B cell (primary cell): Measurements from ENCODE around the gene EPHB1. TPM values are rescaled to one million over a fixed set of nuclear protein-coding genes. Genes with fewer than 3 reads are reported as not detected.

ENCODE experiments used
- ATAC-seq: fragments of 200-7000 bp; cut with Tn5 transposase; one replicate; pipeline ENCODE4 v1.10.0; 2021; ENCODE audit warnings: low read depth, mild to moderate bottlenecking, moderate number of reproducible peaks, moderate library complexity
- CTCF ChIA-PET: fragments of 350-600 bp; sonication (Branson Sonifier 250); formaldehyde crosslinking; loops from one replicate; lab custom pipeline; 2021; ENCODE audit warnings: antibody characterized with exemption, inconsistent platforms; lab: Charles Lee
- POLR2A ChIA-PET: fragments of 350-600 bp; sonication (Branson Sonifier 250); formaldehyde crosslinking; loops from one replicate; lab custom pipeline; 2021; ENCODE audit warnings: antibody characterized with exemption; lab: Charles Lee
- DNase-seq: peaks from one replicate; pipeline ENCODE4 v3.0.0; 2013
- H2AFZ ChIP-seq: 2 replicates; pipeline ENCODE4 v1.6.1; 2012; ENCODE audit warnings: mild to moderate bottlenecking, low read depth, low read length; ENCODE audit not compliant: insufficient read depth, poor library complexity, severe bottlenecking
- H3K27ac ChIP-seq, 2 donors: 1 replicate in 1 of 2; 2 replicates in 1 of 2; pipeline ENCODE4 v1.5.1; 2012 to 2013; ENCODE audit warnings: low read length in 2 of 2, mild to moderate bottlenecking in 2 of 2, moderate library complexity in 1 of 2
- H3K27me3 ChIP-seq, 4 experiments: fragments of 200-600 bp in 1 of 4; sonication (generic) in 1 of 4; replicated peaks in 1 of 4; 1 replicate in 2 of 4; 2 replicates in 2 of 4; pipeline versions ENCODE4 v1.6.1 to v1.7.0; 2013 to 2016; ENCODE audit warnings: low read length in 3 of 4, mild to moderate bottlenecking in 2 of 4, mixed read lengths in 1 of 4, moderate library complexity in 1 of 4; ENCODE audit not compliant: insufficient read depth in 4 of 4, control insufficient read depth in 3 of 4; ENCODE audit errors: control extremely low read depth in 1 of 4
- H3K36me3 ChIP-seq, 2 experiments: replicated peaks in 1 of 2; 1 replicate in 1 of 2; 2 replicates in 1 of 2; pipeline versions ENCODE4 v1.6.1 to v1.7.1; 2013; ENCODE audit warnings: low read length in 1 of 2; ENCODE audit not compliant: insufficient read depth in 2 of 2, control insufficient read depth in 1 of 2; ENCODE audit errors: control extremely low read depth in 1 of 2, extremely low read depth in 1 of 2
- H3K4me1 ChIP-seq, 2 donors: fragments of 200-600 bp in 1 of 2; sonication (generic) in 1 of 2; 1 replicate in 1 of 2; 2 replicates in 1 of 2; pipeline versions ENCODE4 v1.5.1 to v1.6.1; 2013 to 2017; ENCODE audit warnings: low read length in 2 of 2; ENCODE audit not compliant: control insufficient read depth in 2 of 2, insufficient read depth in 2 of 2
- H3K4me2 ChIP-seq: replicated peaks from 2 replicates; pipeline ENCODE3; 2012; ENCODE audit warnings: mild to moderate bottlenecking, low read depth, low read length; ENCODE audit not compliant: poor library complexity, severe bottlenecking
- H3K4me3 ChIP-seq, 5 experiments: fragments of 200-600 bp in 1 of 5; sonication (generic) in 1 of 5; 1 replicate in 3 of 5; 2 replicates in 2 of 5; pipeline versions ENCODE4 v1.5.1 to v1.7.0; 2011 to 2016; ENCODE audit warnings: low read length in 4 of 5, mild to moderate bottlenecking in 4 of 5, low read depth in 2 of 5, control low read depth in 1 of 5, moderate library complexity in 1 of 5; ENCODE audit not compliant: insufficient read depth in 1 of 5; ENCODE audit errors: control extremely low read depth in 1 of 5, extremely low read depth in 1 of 5
- H3K79me2 ChIP-seq: fragments of 200-600 bp; sonication (generic); one replicate; pipeline ENCODE4 v1.6.0; 2016; ENCODE audit warnings: low read length; ENCODE audit not compliant: control insufficient read depth, insufficient read depth
- H3K9ac ChIP-seq: fragments of 200-600 bp; sonication (generic); 2 replicates; pipeline ENCODE4 v1.6.1; 2017; ENCODE audit warnings: mild to moderate bottlenecking, low read length, moderate library complexity
- H3K9me3 ChIP-seq, 3 donors: one replicate each; pipeline versions ENCODE4 v1.6.1 to v1.7.1; 2013; ENCODE audit warnings: low read length in 2 of 3; ENCODE audit not compliant: control insufficient read depth in 2 of 3, insufficient read depth in 1 of 3; ENCODE audit errors: control extremely low read depth in 1 of 3
- H4K20me1 ChIP-seq: 2 replicates; pipeline ENCODE4 v1.6.0; 2012; ENCODE audit warnings: mild to moderate bottlenecking, low read length; ENCODE audit not compliant: insufficient read depth, control insufficient read depth, poor library complexity, severe bottlenecking
- H3K27ac Mint-ChIP-seq: one replicate; pipeline ENCODE4 v1.8.0; 2021; ENCODE audit warnings: mixed read lengths
- H3K27me3 Mint-ChIP-seq: one replicate; pipeline ENCODE4 v1.8.0; 2021; ENCODE audit warnings: mixed read lengths
- H3K4me1 Mint-ChIP-seq: one replicate; pipeline ENCODE4 v1.8.0; 2021; ENCODE audit warnings: mixed read lengths
- H3K4me3 Mint-ChIP-seq: one replicate; pipeline ENCODE4 v1.8.0; 2021; ENCODE audit warnings: mixed read lengths
- H3K9me3 Mint-ChIP-seq: one replicate; pipeline ENCODE4 v1.8.0; 2022; ENCODE audit warnings: mixed read lengths; ENCODE audit not compliant: insufficient read depth
- EZH2 ChIP-seq: IDR thresholded peaks from 2 replicates; pipeline ENCODE4 v1.6.1; 2012; ENCODE audit warnings: borderline replicate concordance, low read depth, mild to moderate bottlenecking, moderate library complexity, low read length; ENCODE audit not compliant: insufficient read depth, poor library complexity, severe bottlenecking
- WGBS: methylation state at CpG from one replicate; pipeline ENCODE4 v1.1.5; 2013; ENCODE audit warnings: missing lambda C conversion rate; ENCODE audit not compliant: insufficient coverage; 5-methylcytosine and 5-hydroxymethylcytosine counted together
- intact Hi-C: fragments of 100-400 bp; cut with micrococcal nuclease; formaldehyde crosslinking; loops from one replicate; pipeline ENCODE4 v1.10.0; 2022
- polyA plus RNA-seq: library from polyadenylated mRNA; depleted of rRNA; stranded (reverse); fragments of >200 nt; gene quantifications from 2 replicates; pipeline ENCODE4 v1.2.3, GENCODE V29; 2012
- total RNA-seq, 2 donors: library from RNA; stranded (reverse); fragments of 120-200 nt in 1 of 2; gene quantifications; 1 replicate in 1 of 2; 2 replicates in 1 of 2; pipeline versions ENCODE4 v1.2.3 to v1.2.4, GENCODE V29; 2013 to 2022
- TF ChIP-seq, protein P1 (sequence below): fragments of 200-600 bp; IDR thresholded peaks from one replicate; pipeline ENCODE4 v1.8.0; 2022; ENCODE audit warnings: antibody characterized with exemption, mild to moderate bottlenecking

EPHB1 gene
- total and polyA plus RNA-seq, 2 donors (not counting 1 experiment from before 2014, with no cell fraction given) = 0.01 TPM; not detected in 1

DNA sequence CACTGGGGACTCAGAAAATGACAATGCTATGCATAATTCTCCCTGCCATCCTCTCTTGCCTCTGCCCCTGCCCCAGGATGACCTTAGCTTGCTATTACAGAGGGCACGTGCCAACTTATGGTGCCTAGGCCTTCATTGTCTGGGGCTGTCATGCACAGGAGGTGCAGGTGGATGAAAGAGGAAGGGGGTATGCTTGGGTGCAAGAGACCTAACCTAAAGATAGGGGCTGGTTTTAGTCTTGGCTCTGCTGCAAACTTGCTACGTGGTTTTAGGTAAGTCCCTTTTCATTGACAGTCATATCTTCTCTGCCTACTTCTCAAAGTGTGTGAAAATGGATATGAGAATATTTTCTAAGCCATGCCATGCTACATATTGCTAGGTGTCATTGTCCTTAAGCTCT lies 161.3 kb downstream of the EPHB1 start:
- WGBS = 50% methylated on average over 1 of the region's 2 CpGs

DNA sequence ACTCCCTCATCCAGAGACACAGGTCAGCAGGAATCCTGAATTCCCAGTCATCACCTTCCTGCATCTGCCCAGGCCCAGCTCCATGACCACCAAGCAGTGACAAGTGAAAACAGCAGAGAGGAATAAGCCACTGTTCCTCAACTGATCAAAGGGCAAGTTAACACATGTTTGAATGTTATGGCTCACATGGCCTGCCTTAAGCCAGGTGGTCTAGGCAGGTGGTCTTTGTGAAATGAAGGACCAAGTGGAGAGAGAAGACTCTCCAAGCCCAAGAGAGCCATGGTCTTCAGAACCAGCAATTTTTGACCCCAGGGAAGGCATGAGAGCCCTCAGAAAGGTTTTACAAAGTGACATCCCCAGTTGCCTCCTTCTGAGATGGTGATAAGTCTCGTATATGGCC lies 161.8 kb downstream of the EPHB1 start:
- ChIA-PET CTCF (no interaction called here), POLR2A (no interaction called here)
- Histone ChIP-seq H3K27ac (no peak overlapping the region), H3K9me3 (peaks cover 0 to 3% (median 0%) of the 10 kb centered on the region in 3 donors), H3K4me3 (no peak overlapping the region), H3K79me2 (no peaks in the 10 kb centered on the region), H3K9ac (no peak overlapping the region), H3K27me3 (no peaks in the 10 kb centered on the region), H3K36me3 (no peaks in the 10 kb centered on the region), H2AFZ (no peak overlapping the region), H3K4me1 (no peaks in the 10 kb centered on the region), H4K20me1 (no peaks in the 10 kb centered on the region), H3K4me2 (no peak overlapping the region)
- ATAC-seq (no peak), DNase-seq (no peak)
- no peaks in the 10 kb centered on the region for H3K27me3 Mint-ChIP-seq
- H3K27ac Mint-ChIP-seq = no peak overlapping the region
- intact Hi-C loops = no loop called here
- no peak for TF ChIP-seq EZH2
- TF ChIP-seq, protein P1, sequence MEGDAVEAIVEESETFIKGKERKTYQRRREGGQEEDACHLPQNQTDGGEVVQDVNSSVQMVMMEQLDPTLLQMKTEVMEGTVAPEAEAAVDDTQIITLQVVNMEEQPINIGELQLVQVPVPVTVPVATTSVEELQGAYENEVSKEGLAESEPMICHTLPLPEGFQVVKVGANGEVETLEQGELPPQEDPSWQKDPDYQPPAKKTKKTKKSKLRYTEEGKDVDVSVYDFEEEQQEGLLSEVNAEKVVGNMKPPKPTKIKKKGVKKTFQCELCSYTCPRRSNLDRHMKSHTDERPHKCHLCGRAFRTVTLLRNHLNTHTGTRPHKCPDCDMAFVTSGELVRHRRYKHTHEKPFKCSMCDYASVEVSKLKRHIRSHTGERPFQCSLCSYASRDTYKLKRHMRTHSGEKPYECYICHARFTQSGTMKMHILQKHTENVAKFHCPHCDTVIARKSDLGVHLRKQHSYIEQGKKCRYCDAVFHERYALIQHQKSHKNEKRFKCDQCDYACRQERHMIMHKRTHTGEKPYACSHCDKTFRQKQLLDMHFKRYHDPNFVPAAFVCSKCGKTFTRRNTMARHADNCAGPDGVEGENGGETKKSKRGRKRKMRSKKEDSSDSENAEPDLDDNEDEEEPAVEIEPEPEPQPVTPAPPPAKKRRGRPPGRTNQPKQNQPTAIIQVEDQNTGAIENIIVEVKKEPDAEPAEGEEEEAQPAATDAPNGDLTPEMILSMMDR = no peak
- no peak overlapping the region for H3K4me3 Mint-ChIP-seq
- no peaks in the 10 kb centered on the region for H3K9me3 Mint-ChIP-seq
- no peaks in the 10 kb centered on the region for H3K4me1 Mint-ChIP-seq
- no CpG with 5 or more reads among the region's 1 CpG for WGBS

More for the DNA sequence above, 161.3 kb downstream of the EPHB1 start:
- no peaks in the 10 kb centered on the region for H4K20me1 ChIP-seq
- H3K4me2 ChIP-seq = no peak overlapping the region
- ATAC-seq (no peak), DNase-seq (no peak)
- H3K27me3 ChIP-seq = no peaks in the 10 kb centered on the region
- Mint-ChIP-seq H3K27ac (no peak overlapping the region), H3K27me3 (no peaks in the 10 kb centered on the region), H3K4me1 (no peaks in the 10 kb centered on the region), H3K9me3 (no peaks in the 10 kb centered on the region), H3K4me3 (no peak overlapping the region)
- no peak overlapping the region for H2AFZ ChIP-seq
- no peaks in the 10 kb centered on the region for H3K4me1 ChIP-seq
- H3K27ac ChIP-seq = no peak overlapping the region
- H3K4me3 ChIP-seq = no peak overlapping the region
- H3K9me3 ChIP-seq = peaks cover 0 to 8% (median 0%) of the 10 kb centered on the region in 3 donors
- intact Hi-C loops = no loop called here
- H3K9ac ChIP-seq = no peak overlapping the region
- ChIA-PET CTCF (no interaction called here), POLR2A (no interaction called here)
- TF ChIP-seq, protein P1 = no peak
- TF ChIP-seq EZH2 = no peak
- H3K36me3 ChIP-seq = no peaks in the 10 kb centered on the region
- H3K79me2 ChIP-seq = no peaks in the 10 kb centered on the region
